GM23338 (cell line): ENCODE measurements around the gene GREB1L. TPM values are rescaled to one million over a fixed set of nuclear protein-coding genes. Genes with fewer than 3 reads are reported as not detected.

Experiments
- ATAC-seq: fragments of 200-7000 bp; cut with Tn5 transposase; 3 replicates; pipeline ENCODE4 v1.9.1; 2020
- DNase-seq: peaks from one replicate; pipeline ENCODE4 v3.0.0-alpha.2; 2015; ENCODE audit warnings: low spot score
- H2AFZ ChIP-seq: fragments of 200-600 bp; sonication (generic); 2 replicates; pipeline ENCODE4 v1.8.0; 2016; ENCODE audit warnings: antibody characterized with exemption, mild to moderate bottlenecking, moderate library complexity
- H3F3A ChIP-seq: fragments of 200-600 bp; sonication (generic); replicated peaks from 2 replicates; pipeline ENCODE4 v1.8.0; 2017; ENCODE audit warnings: antibody characterized with exemption, mixed run types, low read depth
- H3K27ac ChIP-seq: fragments of 200-600 bp; sonication (generic); 2 replicates; pipeline ENCODE4 v1.6.1; 2016; ENCODE audit warnings: low read depth
- H3K27me3 ChIP-seq: fragments of 200-600 bp; sonication (generic); 2 replicates; pipeline ENCODE4 v1.8.0; 2016; ENCODE audit warnings: mild to moderate bottlenecking, mixed run types, moderate library complexity; ENCODE audit not compliant: insufficient read depth
- H3K36me3 ChIP-seq: fragments of 200-600 bp; sonication (generic); 2 replicates; pipeline ENCODE4 v1.8.0; 2016; ENCODE audit warnings: mild to moderate bottlenecking; ENCODE audit not compliant: insufficient read depth
- H3K4me1 ChIP-seq: fragments of 200-600 bp; sonication (generic); 2 replicates; pipeline ENCODE4 v1.8.0; 2016; ENCODE audit warnings: mild to moderate bottlenecking, moderate library complexity; ENCODE audit not compliant: insufficient read depth
- H3K4me2 ChIP-seq: fragments of 200-600 bp; sonication (generic); 2 replicates; pipeline ENCODE4 v1.7.1; 2017; ENCODE audit warnings: mixed run types
- H3K4me3 ChIP-seq: fragments of 200-600 bp; sonication (generic); 2 replicates; pipeline ENCODE4 v1.6.1; 2016; ENCODE audit warnings: mixed run types
- H3K79me2 ChIP-seq: fragments of 200-600 bp; sonication (generic); replicated peaks from 2 replicates; pipeline ENCODE4 v1.8.0; 2017; ENCODE audit warnings: mild to moderate bottlenecking; ENCODE audit not compliant: insufficient read depth
- H3K9me2 ChIP-seq: fragments of 200-600 bp; sonication (generic); 2 replicates; pipeline ENCODE4 v1.8.0; 2017; ENCODE audit not compliant: insufficient read depth
- H4K20me1 ChIP-seq: fragments of 200-600 bp; sonication (generic); replicated peaks from 2 replicates; pipeline ENCODE4 v1.8.0; 2017; ENCODE audit warnings: mild to moderate bottlenecking; ENCODE audit not compliant: insufficient read depth
- H3K27ac Mint-ChIP-seq: 2 replicates; pipeline ENCODE4 v1.8.0; 2020; ENCODE audit warnings: inconsistent platforms, mild to moderate bottlenecking, moderate library complexity, mixed read lengths
- H3K27me3 Mint-ChIP-seq: 3 replicates; pipeline ENCODE4 v1.8.0; 2022; ENCODE audit warnings: low read depth, mild to moderate bottlenecking, moderate library complexity, mixed read lengths, inconsistent platforms; ENCODE audit not compliant: insufficient read depth, poor library complexity
- H3K36me3 Mint-ChIP-seq: 3 replicates; pipeline ENCODE4 v1.8.0; 2021; ENCODE audit warnings: low read depth, mild to moderate bottlenecking, inconsistent platforms, moderate library complexity, mixed read lengths
- H3K4me1 Mint-ChIP-seq: 3 replicates; pipeline ENCODE4 v1.8.0; 2020; ENCODE audit warnings: mild to moderate bottlenecking, inconsistent platforms, mixed read lengths
- H3K4me3 Mint-ChIP-seq: 3 replicates; pipeline ENCODE4 v1.8.0; 2021; ENCODE audit warnings: moderate library complexity, mild to moderate bottlenecking, inconsistent platforms, mixed read lengths
- H3K9me3 Mint-ChIP-seq: 3 replicates; pipeline ENCODE4 v1.8.0; 2020; ENCODE audit warnings: moderate library complexity, mild to moderate bottlenecking, inconsistent platforms, mixed read lengths
- CREB1 ChIP-seq: fragments of 250-450 bp; sonication (Bioruptor Pico); IDR thresholded peaks from 2 replicates; pipeline ENCODE4 v1.5.0; 2020; ENCODE audit warnings: low read depth, mild to moderate bottlenecking, moderate library complexity
- CTCF ChIP-seq, 2 experiments: fragments of 200-600 bp in 1 of 2; sonication (generic) in 1 of 2; conservative IDR thresholded peaks; 2 replicates each; pipeline versions ENCODE4 v1.5.1 to v1.6.1; 2016 to 2017; ENCODE audit warnings: antibody characterized with exemption in 2 of 2, low read depth in 2 of 2, mild to moderate bottlenecking in 2 of 2, moderate library complexity in 1 of 2
- EZH2 ChIP-seq: fragments of 200-600 bp; sonication (generic); IDR thresholded peaks from one replicate; pipeline ENCODE4 v1.8.0; 2017; ENCODE audit warnings: antibody characterized with exemption, mild to moderate bottlenecking, low read depth; ENCODE audit not compliant: unreplicated experiment
- EZH2phosphoT487 ChIP-seq: fragments of 200-600 bp; sonication (generic); IDR thresholded peaks from one replicate; pipeline ENCODE4 v1.8.1; 2018; ENCODE audit warnings: antibody characterized with exemption; ENCODE audit not compliant: unreplicated experiment
- JUNB ChIP-seq: IDR thresholded peaks from one replicate; pipeline ENCODE4 v1.6.1; 2016; ENCODE audit warnings: antibody characterized with exemption; ENCODE audit not compliant: unreplicated experiment
- NANOG ChIP-seq: IDR thresholded peaks from 2 replicates; pipeline ENCODE4 v1.6.1; 2016; ENCODE audit warnings: antibody characterized with exemption, borderline replicate concordance
- POLR2AphosphoS5 ChIP-seq: IDR thresholded peaks from 2 replicates; pipeline ENCODE4 v1.6.1; 2016; ENCODE audit warnings: antibody characterized with exemption, low read depth
- REST ChIP-seq: IDR thresholded peaks from one replicate; pipeline ENCODE4 v1.6.1; 2018; ENCODE audit warnings: antibody characterized with exemption; ENCODE audit not compliant: unreplicated experiment
- STAT1 ChIP-seq: IDR thresholded peaks from one replicate; pipeline ENCODE4 v1.6.1; 2016; ENCODE audit warnings: antibody characterized with exemption; ENCODE audit not compliant: unreplicated experiment
- ZNF114 ChIP-seq: fragments of 250-450 bp; sonication (Bioruptor Pico); IDR thresholded peaks from 2 replicates; pipeline ENCODE4 v1.5.0; 2020; ENCODE audit warnings: mild to moderate bottlenecking, moderate library complexity
- ZNF331 ChIP-seq: fragments of 250-450 bp; sonication (Bioruptor Pico); IDR thresholded peaks from 2 replicates; pipeline ENCODE4 v1.5.0; 2020; ENCODE audit warnings: low read depth, mild to moderate bottlenecking, moderate library complexity
- ZNF462 ChIP-seq: fragments of 250-450 bp; sonication (Bioruptor Pico); IDR thresholded peaks from 2 replicates; pipeline ENCODE4 v1.5.0; 2020; ENCODE audit warnings: mild to moderate bottlenecking, moderate library complexity
- polyA plus RNA-seq: library from polyadenylated mRNA; unstranded; fragments of >200 nt; fragmentation: Nextera tagmentation; extraction: Ambion mirVana; gene quantifications from 2 replicates; pipeline ENCODE4 v1.2.1, GENCODE V29; 2016
- total RNA-seq: library from RNA; depleted of rRNA; stranded (reverse); fragments of >200 nt; shearing (Covaris generic); gene quantifications from 2 replicates; pipeline ENCODE4 v1.2.3, GENCODE V29; 2014
- TF ChIP-seq, protein P1 (sequence below): IDR thresholded peaks from 2 replicates; pipeline ENCODE4 v1.6.1; 2016; ENCODE audit warnings: antibody characterized with exemption

GREB1L gene
- total and polyA plus RNA-seq, 2 experiments from 2014 or later = 0.03 to 0.29 TPM

DNA sequence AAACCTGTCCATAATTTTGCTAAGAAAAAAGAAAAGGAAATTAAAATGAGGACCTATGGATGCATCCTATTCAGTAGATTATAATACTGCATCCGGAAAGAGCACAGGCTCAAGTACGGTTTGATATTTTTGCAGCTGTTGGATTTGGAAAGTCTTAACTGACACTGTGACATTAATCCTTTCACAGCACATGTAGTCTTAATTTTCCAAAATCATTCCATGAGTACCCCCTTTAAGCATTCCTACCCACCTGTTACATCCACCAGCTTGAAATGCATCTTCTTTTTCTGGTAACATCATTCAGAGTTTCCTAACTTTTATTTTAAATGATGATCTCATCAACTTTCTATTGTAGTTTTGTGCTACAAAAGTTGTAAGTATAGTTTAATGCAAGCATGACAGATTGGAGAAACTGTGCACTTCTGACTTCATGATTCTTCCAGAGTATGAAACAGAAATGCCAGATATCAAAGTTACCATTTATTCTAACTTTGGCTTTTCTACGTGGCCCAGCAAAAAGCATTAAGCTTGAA is 244.9 kb downstream of the GREB1L start:
- H3K4me1 Mint-ChIP-seq = peaks cover 10% of the 10 kb centered on the region
- peaks cover 4% of the 10 kb centered on the region for H3K27me3 Mint-ChIP-seq
- H3K4me2 ChIP-seq = no peak overlapping the region
- H3K27ac Mint-ChIP-seq = no peak overlapping the region
- H3K9me3 Mint-ChIP-seq = no peaks in the 10 kb centered on the region
- ATAC-seq (no peak), DNase-seq (no peak)
- H3K27ac ChIP-seq = no peak overlapping the region
- no peak overlapping the region for H3K4me3 ChIP-seq
- TF ChIP-seq CTCF (conservative IDR thresholded peaks at IDR 0.05; ENCODE audit: low read depth in 2 of 2) = no peak
- TF ChIP-seq CREB1 (CRISPR knock-in tag) = no peak
- TF ChIP-seq EZH2 = no peak
- TF ChIP-seq ZNF331 = no peak
- TF ChIP-seq EZH2phosphoT487 = no peak
- TF ChIP-seq POLR2AphosphoS5 = no peak
- TF ChIP-seq ZNF462 = no peak
- TF ChIP-seq STAT1 = no peak
- no peak for TF ChIP-seq ZNF114
- TF ChIP-seq NANOG = no peak
- no peak for TF ChIP-seq JUNB
- TF ChIP-seq REST = no peak
- TF ChIP-seq, protein P1, sequence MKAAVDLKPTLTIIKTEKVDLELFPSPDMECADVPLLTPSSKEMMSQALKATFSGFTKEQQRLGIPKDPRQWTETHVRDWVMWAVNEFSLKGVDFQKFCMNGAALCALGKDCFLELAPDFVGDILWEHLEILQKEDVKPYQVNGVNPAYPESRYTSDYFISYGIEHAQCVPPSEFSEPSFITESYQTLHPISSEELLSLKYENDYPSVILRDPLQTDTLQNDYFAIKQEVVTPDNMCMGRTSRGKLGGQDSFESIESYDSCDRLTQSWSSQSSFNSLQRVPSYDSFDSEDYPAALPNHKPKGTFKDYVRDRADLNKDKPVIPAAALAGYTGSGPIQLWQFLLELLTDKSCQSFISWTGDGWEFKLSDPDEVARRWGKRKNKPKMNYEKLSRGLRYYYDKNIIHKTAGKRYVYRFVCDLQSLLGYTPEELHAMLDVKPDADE = no peak
- H3K4me1 ChIP-seq = peaks cover 10% of the 10 kb centered on the region
- H2AFZ ChIP-seq = no peak overlapping the region
- H3K79me2 ChIP-seq = no peaks in the 10 kb centered on the region
- H3F3A ChIP-seq = no peaks in the 10 kb centered on the region
- no peaks in the 10 kb centered on the region for H3K9me2 ChIP-seq
- no peak overlapping the region for H3K4me3 Mint-ChIP-seq
- no peaks in the 10 kb centered on the region for H4K20me1 ChIP-seq
- H3K36me3 Mint-ChIP-seq = no peaks in the 10 kb centered on the region
- no peaks in the 10 kb centered on the region for H3K36me3 ChIP-seq
- no peaks in the 10 kb centered on the region for H3K27me3 ChIP-seq
